ENCODE measurements around the gene C20orf202. TPM values are rescaled to one million over a fixed set of nuclear protein-coding genes. Genes with fewer than 3 reads are reported as not detected.

C20orf202 gene
- total RNA-seq, 2 donors from 2014 or later = 0.40 TPM; not detected in 1

- no peaks in the 10 kb centered on the region for H3K36me3 Mint-ChIP-seq
- no peak overlapping the region for H3K27ac Mint-ChIP-seq
- DNase-seq (ENCODE audit: low spot score) (no peak), ATAC-seq (no peak)
- peaks cover 16 to 22% of the 10 kb centered on the region in 2 donors for H3K27me3 Mint-ChIP-seq
- peaks cover 0 to 10% of the 10 kb centered on the region in 2 donors for H3K4me1 Mint-ChIP-seq (ENCODE audit: low read depth in 2 of 2)
- H3K9me3 Mint-ChIP-seq = no peaks in the 10 kb centered on the region
- no peak overlapping the region for H3K4me3 Mint-ChIP-seq
Observed at GRCh38 chr20:1188347-1188746, 14.9 kb upstream of the C20orf202 start.

GRCh38 chr20:1189827-1190226, 13.4 kb upstream of the C20orf202 start:
- peaks cover 7 to 9% of the 10 kb centered on the region in 2 donors for H3K27me3 Mint-ChIP-seq
- no peak overlapping the region for H3K4me3 Mint-ChIP-seq
- no peak for DNase-seq (ENCODE audit: low spot score)
- peaks cover 0 to 4% of the 10 kb centered on the region in 2 donors for H3K4me1 Mint-ChIP-seq (ENCODE audit: low read depth in 2 of 2)
- H3K9me3 Mint-ChIP-seq = no peaks in the 10 kb centered on the region
- H3K27ac Mint-ChIP-seq = no peak overlapping the region
- ATAC-seq = no peak
- H3K36me3 Mint-ChIP-seq = no peaks in the 10 kb centered on the region

- H3K9me3 Mint-ChIP-seq = no peaks in the 10 kb centered on the region
- H3K4me3 Mint-ChIP-seq = no peak overlapping the region
- no peaks in the 10 kb centered on the region for H3K36me3 Mint-ChIP-seq
- DNase-seq (ENCODE audit: low spot score) (no peak), ATAC-seq (no peak)
- H3K27me3 Mint-ChIP-seq = peaks cover 5 to 8% of the 10 kb centered on the region in 2 donors
- H3K27ac Mint-ChIP-seq = no peak overlapping the region
- peaks cover 0 to 3% of the 10 kb centered on the region in 2 donors for H3K4me1 Mint-ChIP-seq (ENCODE audit: low read depth in 2 of 2)
Observed at GRCh38 chr20:1190847-1191246, 12.4 kb upstream of the C20orf202 start.

- no peak overlapping the region for H3K27ac Mint-ChIP-seq
- H3K27me3 Mint-ChIP-seq = peaks cover under 1 to 4% of the 10 kb centered on the region in 2 donors
- no peak overlapping the region for H3K4me3 Mint-ChIP-seq
- H3K9me3 Mint-ChIP-seq = no peaks in the 10 kb centered on the region
- no peaks in the 10 kb centered on the region for H3K4me1 Mint-ChIP-seq (ENCODE audit: low read depth in 2 of 2)
- DNase-seq (ENCODE audit: low spot score) (no peak), ATAC-seq (no peak)
- H3K36me3 Mint-ChIP-seq = no peaks in the 10 kb centered on the region
Observed at GRCh38 chr20:1191299-1191698, 12.0 kb upstream of the C20orf202 start.

GRCh38 chr20:1195226-1195625, 8.0 kb upstream of the C20orf202 start:
- DNase-seq (ENCODE audit: low spot score) (no peak), ATAC-seq (no peak)
- Mint-ChIP-seq H3K4me1 (ENCODE audit: low read depth in 2 of 2) (no peaks in the 10 kb centered on the region), H3K4me3 (no peak overlapping the region), H3K27ac (no peak overlapping the region), H3K36me3 (no peaks in the 10 kb centered on the region), H3K9me3 (no peaks in the 10 kb centered on the region), H3K27me3 (no peaks in the 10 kb centered on the region)

GRCh38 chr20:1196634-1197033, 6.6 kb upstream of the C20orf202 start:
- Mint-ChIP-seq H3K36me3 (no peaks in the 10 kb centered on the region), H3K27me3 (no peaks in the 10 kb centered on the region), H3K27ac (no peak overlapping the region), H3K4me1 (ENCODE audit: low read depth in 2 of 2) (no peaks in the 10 kb centered on the region), H3K4me3 (no peak overlapping the region), H3K9me3 (no peaks in the 10 kb centered on the region)
- DNase-seq (ENCODE audit: low spot score) (no peak), ATAC-seq (no peak)

GRCh38 chr20:1197801-1198200, 5.5 kb upstream of the C20orf202 start:
- H3K27me3 Mint-ChIP-seq = no peaks in the 10 kb centered on the region
- DNase-seq (ENCODE audit: low spot score) (no peak), ATAC-seq (no peak)
- no peaks in the 10 kb centered on the region for H3K4me1 Mint-ChIP-seq (ENCODE audit: low read depth in 2 of 2)
- H3K9me3 Mint-ChIP-seq = no peaks in the 10 kb centered on the region
- H3K36me3 Mint-ChIP-seq = no peaks in the 10 kb centered on the region
- H3K4me3 Mint-ChIP-seq = no peak overlapping the region
- no peak overlapping the region for H3K27ac Mint-ChIP-seq

GRCh38 chr20:1198751-1199150, 4.5 kb upstream of the C20orf202 start:
- Mint-ChIP-seq H3K36me3 (no peaks in the 10 kb centered on the region), H3K27ac (no peak overlapping the region), H3K27me3 (no peaks in the 10 kb centered on the region), H3K9me3 (no peaks in the 10 kb centered on the region), H3K4me1 (ENCODE audit: low read depth in 2 of 2) (no peaks in the 10 kb centered on the region), H3K4me3 (no peak overlapping the region)
- DNase-seq (ENCODE audit: low spot score) = no peak
- no peak for ATAC-seq

GRCh38 chr20:1199212-1199873, 3.9 kb upstream of the C20orf202 start:
- H3K27me3 Mint-ChIP-seq = no peaks in the 10 kb centered on the region
- DNase-seq (ENCODE audit: low spot score) (no peak), ATAC-seq (no peak)
- no peaks in the 10 kb centered on the region for H3K36me3 Mint-ChIP-seq
- H3K9me3 Mint-ChIP-seq = no peaks in the 10 kb centered on the region
- H3K4me1 Mint-ChIP-seq (ENCODE audit: low read depth in 2 of 2) = no peaks in the 10 kb centered on the region
- no peak overlapping the region for H3K27ac Mint-ChIP-seq
- H3K4me3 Mint-ChIP-seq = no peak overlapping the region

- H3K9me3 Mint-ChIP-seq = no peaks in the 10 kb centered on the region
- no peaks in the 10 kb centered on the region for H3K27me3 Mint-ChIP-seq
- no peaks in the 10 kb centered on the region for H3K4me1 Mint-ChIP-seq (ENCODE audit: low read depth in 2 of 2)
- DNase-seq (ENCODE audit: low spot score) = no peak
- no peaks in the 10 kb centered on the region for H3K36me3 Mint-ChIP-seq
- ATAC-seq = no peak
- H3K27ac Mint-ChIP-seq = no peak overlapping the region
- H3K4me3 Mint-ChIP-seq = no peak overlapping the region
Observed at GRCh38 chr20:1199964-1200363, 3.3 kb upstream of the C20orf202 start.

GRCh38 chr20:1203630-1204029, 376 bp downstream of the C20orf202 start:
- Mint-ChIP-seq H3K4me1 (ENCODE audit: low read depth in 2 of 2) (no peaks in the 10 kb centered on the region), H3K4me3 (no peak overlapping the region), H3K27ac (no peak overlapping the region), H3K36me3 (no peaks in the 10 kb centered on the region), H3K9me3 (no peaks in the 10 kb centered on the region), H3K27me3 (peaks cover 0 to 3% of the 10 kb centered on the region in 2 donors)
- no peak for DNase-seq (ENCODE audit: low spot score)
- no peak for ATAC-seq

- no peaks in the 10 kb centered on the region for H3K9me3 Mint-ChIP-seq
- no peak overlapping the region for H3K27ac Mint-ChIP-seq
- H3K27me3 Mint-ChIP-seq = peaks cover 1 to 3% of the 10 kb centered on the region in 2 donors
- H3K4me3 Mint-ChIP-seq = no peak overlapping the region
- H3K4me1 Mint-ChIP-seq (ENCODE audit: low read depth in 2 of 2) = no peaks in the 10 kb centered on the region
- no peaks in the 10 kb centered on the region for H3K36me3 Mint-ChIP-seq
- DNase-seq (ENCODE audit: low spot score) = no peak
- ATAC-seq = no peak
Observed at GRCh38 chr20:1204113-1204512, 859 bp downstream of the C20orf202 start.

GRCh38 chr20:1204576-1204975, 1.3 kb downstream of the C20orf202 start:
- peaks cover 3 to 6% of the 10 kb centered on the region in 2 donors for H3K27me3 Mint-ChIP-seq
- H3K4me3 Mint-ChIP-seq = no peak overlapping the region
- H3K36me3 Mint-ChIP-seq = no peaks in the 10 kb centered on the region

GRCh38 chr20:1205802-1206201, 2.5 kb downstream of the C20orf202 start:
- Mint-ChIP-seq H3K27me3 (peaks cover 7 to 14% of the 10 kb centered on the region in 2 donors), H3K4me1 (ENCODE audit: low read depth in 2 of 2) (no peaks in the 10 kb centered on the region)

More at GRCh38 chr20:1204576-1204975, 1.3 kb downstream of the C20orf202 start:
- no peaks in the 10 kb centered on the region for H3K9me3 Mint-ChIP-seq
- DNase-seq (ENCODE audit: low spot score) (no peak), ATAC-seq (no peak)
- no peaks in the 10 kb centered on the region for H3K4me1 Mint-ChIP-seq (ENCODE audit: low read depth in 2 of 2)
- H3K27ac Mint-ChIP-seq = no peak overlapping the region

More at GRCh38 chr20:1205802-1206201, 2.5 kb downstream of the C20orf202 start:
- H3K27ac Mint-ChIP-seq = no peak overlapping the region
- no peak for DNase-seq (ENCODE audit: low spot score)
- H3K36me3 Mint-ChIP-seq = no peaks in the 10 kb centered on the region
- H3K9me3 Mint-ChIP-seq = no peaks in the 10 kb centered on the region
- ATAC-seq = no peak
- no peak overlapping the region for H3K4me3 Mint-ChIP-seq
